Activated T-helper 1 cell treated with anti-CD3 and anti-CD28 coated beads, Interleukin-12 subunit alpha, Interleukin-12 subunit beta, Interleukin-2, Interleukin-4 antibody, amounts not matched to agents 30 ng/mL and 10 ng/mL and 1 ng/mL, durations not matched to agents 14 hours and 24 hours and 36 hours (primary cell): ENCODE measurements around the gene LTBP1. TPM values are rescaled to one million over a fixed set of nuclear protein-coding genes. Genes with fewer than 3 reads are reported as not detected.
"Not testable (repeated sequence)": the region's sequence is repeated elsewhere in the genome, so short reads cannot be mapped to it uniquely, and the experiment has no call there.

Source experiments
- DNase-seq: peaks from one replicate; pipeline ENCODE4 v3.0.0; 2021; ENCODE audit warnings: low spot score
- H3K27ac Mint-ChIP-seq: one replicate; pipeline ENCODE4 v1.8.0; 2021; ENCODE audit warnings: mild to moderate bottlenecking, mixed read lengths
- H3K27me3 Mint-ChIP-seq: one replicate; pipeline ENCODE4 v1.8.0; 2022; ENCODE audit warnings: mild to moderate bottlenecking, moderate library complexity, mixed read lengths; ENCODE audit not compliant: insufficient read depth
- H3K36me3 Mint-ChIP-seq: one replicate; pipeline ENCODE4 v1.8.0; 2021; ENCODE audit warnings: low read depth, mixed read lengths
- H3K4me1 Mint-ChIP-seq: one replicate; pipeline ENCODE4 v1.8.0; 2021; ENCODE audit warnings: low read depth, mixed read lengths
- H3K4me3 Mint-ChIP-seq: one replicate; pipeline ENCODE4 v1.8.0; 2021; ENCODE audit warnings: mild to moderate bottlenecking, moderate library complexity, mixed read lengths
- H3K9me3 Mint-ChIP-seq: one replicate; pipeline ENCODE4 v1.8.0; 2021; ENCODE audit warnings: mixed read lengths
- intact Hi-C: fragments of 100-400 bp; cut with micrococcal nuclease; formaldehyde crosslinking; loops from one replicate; pipeline ENCODE4 v1.15.1; 2024
- total RNA-seq: library from RNA; stranded (reverse); gene quantifications from 2 replicates; pipeline ENCODE4 v1.2.3, GENCODE V29; 2022

LTBP1 gene
- total RNA-seq, 1 donor from 2014 or later, result 0.26 TPM

- intact Hi-C loops, result no loop called here
- no peaks in the 10 kb centered on the region for H3K4me1 Mint-ChIP-seq
- H3K27me3 Mint-ChIP-seq, result peaks cover 8% of the 10 kb centered on the region
- no peaks in the 10 kb centered on the region for H3K36me3 Mint-ChIP-seq
- no peaks in the 10 kb centered on the region for H3K9me3 Mint-ChIP-seq
- DNase-seq, result no peak
- no peak overlapping the region for H3K4me3 Mint-ChIP-seq
- no peak overlapping the region for H3K27ac Mint-ChIP-seq
These were observed 34.9 kb downstream of the LTBP1 start for GRCh38 chr2:32981612-32982011.

- H3K27me3 Mint-ChIP-seq, H3K9me3 Mint-ChIP-seq, H3K27ac Mint-ChIP-seq, H3K4me3 Mint-ChIP-seq, DNase-seq, H3K4me1 Mint-ChIP-seq, H3K36me3 Mint-ChIP-seq, intact Hi-C loops: not testable (repeated sequence)
These were observed 36.6 kb downstream of the LTBP1 start for GRCh38 chr2:32983193-32983924.

GRCh38 chr2:32986480-32986879 lies 39.7 kb downstream of the LTBP1 start:
- no peaks in the 10 kb centered on the region for H3K4me1 Mint-ChIP-seq
- no peaks in the 10 kb centered on the region for H3K36me3 Mint-ChIP-seq
- H3K27ac Mint-ChIP-seq, result no peak overlapping the region
- H3K9me3 Mint-ChIP-seq, result no peaks in the 10 kb centered on the region
- H3K4me3 Mint-ChIP-seq, result no peak overlapping the region
- DNase-seq, result no peak
- intact Hi-C loops, result no loop called here
- no peaks in the 10 kb centered on the region for H3K27me3 Mint-ChIP-seq

- DNase-seq, result no peak
- H3K4me1 Mint-ChIP-seq, result no peaks in the 10 kb centered on the region
- H3K9me3 Mint-ChIP-seq, result no peaks in the 10 kb centered on the region
- H3K27ac Mint-ChIP-seq, result no peak overlapping the region
- no peaks in the 10 kb centered on the region for H3K36me3 Mint-ChIP-seq
- intact Hi-C loops, result no loop called here
- no peaks in the 10 kb centered on the region for H3K27me3 Mint-ChIP-seq
- no peak overlapping the region for H3K4me3 Mint-ChIP-seq
These were observed 41.8 kb downstream of the LTBP1 start for GRCh38 chr2:32988525-32988924.

GRCh38 chr2:32990556-32990955 lies 43.8 kb downstream of the LTBP1 start:
- intact Hi-C loops, result no loop called here
- Mint-ChIP-seq H3K9me3 (no peaks in the 10 kb centered on the region), H3K27ac (no peak overlapping the region), H3K27me3 (no peaks in the 10 kb centered on the region), H3K4me1 (no peaks in the 10 kb centered on the region), H3K36me3 (no peaks in the 10 kb centered on the region), H3K4me3 (no peak overlapping the region)
- DNase-seq, result no peak

- Mint-ChIP-seq H3K27me3 (no peaks in the 10 kb centered on the region), H3K27ac (no peak overlapping the region), H3K4me1 (no peaks in the 10 kb centered on the region), H3K4me3 (no peak overlapping the region), H3K36me3 (no peaks in the 10 kb centered on the region), H3K9me3 (no peaks in the 10 kb centered on the region)
- no peak for DNase-seq
- intact Hi-C loops, result no loop called here
These were observed 44.5 kb downstream of the LTBP1 start for GRCh38 chr2:32991091-32991845.

GRCh38 chr2:32993005-32993539 lies 46.3 kb downstream of the LTBP1 start:
- no peaks in the 10 kb centered on the region for H3K36me3 Mint-ChIP-seq
- intact Hi-C loops, result no loop called here
- H3K27me3 Mint-ChIP-seq, result no peaks in the 10 kb centered on the region
- H3K27ac Mint-ChIP-seq, result no peak overlapping the region
- no peaks in the 10 kb centered on the region for H3K4me1 Mint-ChIP-seq
- no peak overlapping the region for H3K4me3 Mint-ChIP-seq
- no peak for DNase-seq
- H3K9me3 Mint-ChIP-seq, result no peaks in the 10 kb centered on the region

GRCh38 chr2:32997705-32998104 lies 51.0 kb downstream of the LTBP1 start:
- no peaks in the 10 kb centered on the region for H3K27me3 Mint-ChIP-seq
- H3K36me3 Mint-ChIP-seq, result no peaks in the 10 kb centered on the region
- DNase-seq, result no peak
- no peaks in the 10 kb centered on the region for H3K9me3 Mint-ChIP-seq
- H3K4me3 Mint-ChIP-seq, result no peak overlapping the region
- H3K27ac Mint-ChIP-seq, result no peak overlapping the region
- H3K4me1 Mint-ChIP-seq, result no peaks in the 10 kb centered on the region
- intact Hi-C loops, result no loop called here

- peaks cover 2% of the 10 kb centered on the region for H3K27me3 Mint-ChIP-seq
- no peak for DNase-seq
- no peak overlapping the region for H3K27ac Mint-ChIP-seq
- no peaks in the 10 kb centered on the region for H3K9me3 Mint-ChIP-seq
- H3K36me3 Mint-ChIP-seq, result no peaks in the 10 kb centered on the region
- H3K4me1 Mint-ChIP-seq, result no peaks in the 10 kb centered on the region
- no peak overlapping the region for H3K4me3 Mint-ChIP-seq
- intact Hi-C loops, result no loop called here
These were observed 54.2 kb downstream of the LTBP1 start for GRCh38 chr2:33000986-33001385.

GRCh38 chr2:33001823-33002222 lies 55.1 kb downstream of the LTBP1 start:
- no peak overlapping the region for H3K4me3 Mint-ChIP-seq
- intact Hi-C loops, result no loop called here
- no peaks in the 10 kb centered on the region for H3K4me1 Mint-ChIP-seq
- no peaks in the 10 kb centered on the region for H3K9me3 Mint-ChIP-seq
- no peak overlapping the region for H3K27ac Mint-ChIP-seq
- DNase-seq, result no peak
- no peaks in the 10 kb centered on the region for H3K36me3 Mint-ChIP-seq
- peaks cover 2% of the 10 kb centered on the region for H3K27me3 Mint-ChIP-seq

GRCh38 chr2:33002863-33003262 lies 56.1 kb downstream of the LTBP1 start:
- Mint-ChIP-seq H3K4me3 (no peak overlapping the region), H3K27me3 (peaks cover 2% of the 10 kb centered on the region), H3K4me1 (no peaks in the 10 kb centered on the region), H3K36me3 (no peaks in the 10 kb centered on the region), H3K9me3 (no peaks in the 10 kb centered on the region), H3K27ac (no peak overlapping the region)
- intact Hi-C loops, result no loop called here
- no peak for DNase-seq

- no peak overlapping the region for H3K27ac Mint-ChIP-seq
- H3K36me3 Mint-ChIP-seq, result no peaks in the 10 kb centered on the region
- H3K9me3 Mint-ChIP-seq, result no peaks in the 10 kb centered on the region
- no peak overlapping the region for H3K4me3 Mint-ChIP-seq
- H3K27me3 Mint-ChIP-seq, result peaks cover 4% of the 10 kb centered on the region
- DNase-seq, result no peak
- intact Hi-C loops, result no loop called here
- no peaks in the 10 kb centered on the region for H3K4me1 Mint-ChIP-seq
These were observed 58.3 kb downstream of the LTBP1 start for GRCh38 chr2:33005057-33005456.

GRCh38 chr2:33008716-33009115 lies 62.0 kb downstream of the LTBP1 start:
- no peaks in the 10 kb centered on the region for H3K4me1 Mint-ChIP-seq

More at GRCh38 chr2:33008716-33009115, 62.0 kb downstream of the LTBP1 start:
- DNase-seq, result no peak
- no peak overlapping the region for H3K4me3 Mint-ChIP-seq
- H3K27me3 Mint-ChIP-seq, result peaks cover 4% of the 10 kb centered on the region
- H3K27ac Mint-ChIP-seq, result no peak overlapping the region
- H3K9me3 Mint-ChIP-seq, result no peaks in the 10 kb centered on the region
- no peaks in the 10 kb centered on the region for H3K36me3 Mint-ChIP-seq
- intact Hi-C loops, result no loop called here
